Measurements from ENCODE around the gene TENM4. TPM values are rescaled to one million over a fixed set of nuclear protein-coding genes. Genes with fewer than 3 reads are reported as not detected.

Gene TENM4
- total and polyA plus RNA-seq, 4 donors, result 0.02 to 0.33 (median 0.14) TPM

GRCh38 chr11:79196950-79197349 is 243.9 kb downstream of the TENM4 start:
- Histone ChIP-seq H3K27me3 (ENCODE audit: control insufficient read depth in 4 of 4, insufficient read depth in 4 of 4, low read length in 3 of 4) (no peaks in the 10 kb centered on the region), H3K4me1 (ENCODE audit: control insufficient read depth in 4 of 4, insufficient read depth in 4 of 4, low read length in 3 of 4) (peaks cover 0 to 3% (median 0%) of the 10 kb centered on the region in 4 donors), H3K27ac (ENCODE audit: low read depth in 1 of 2, low read length in 2 of 2) (no peak overlapping the region), H3K36me3 (ENCODE audit: control insufficient read depth in 4 of 4, insufficient read depth in 3 of 4, low read depth in 1 of 4, low read length in 3 of 4) (no peaks in the 10 kb centered on the region), H3K9me3 (ENCODE audit: control insufficient read depth in 4 of 4, low read length in 3 of 4) (no peaks in the 10 kb centered on the region), H3K9ac (ENCODE audit: low read depth in 1 of 2, low read length in 2 of 2) (no peak overlapping the region), H3K4me3 (ENCODE audit: low read depth in 1 of 3, low read length in 3 of 3) (no peak overlapping the region)
- TF ChIP-seq MAX (IDR thresholded peaks at IDR 0.05), result no peak
- TF ChIP-seq NR2F2 (IDR thresholded peaks at IDR 0.05), result no peak
- 93% methylated on average over 4 of the region's 4 CpGs for WGBS
- no peak for DNase-seq (ENCODE audit: low spot score)

- 85% methylated on average over 4 of the region's 4 CpGs for WGBS
Observed at GRCh38 chr11:79195209-79195608, 245.6 kb downstream of the TENM4 start.

More at GRCh38 chr11:79195209-79195608, 245.6 kb downstream of the TENM4 start:
- no peak for DNase-seq (ENCODE audit: low spot score)
- H3K36me3 ChIP-seq (ENCODE audit: control insufficient read depth in 4 of 4, insufficient read depth in 3 of 4, low read depth in 1 of 4, low read length in 3 of 4), result no peaks in the 10 kb centered on the region
- H3K4me1 ChIP-seq (ENCODE audit: control insufficient read depth in 4 of 4, insufficient read depth in 4 of 4, low read length in 3 of 4), result peaks cover 0 to 3% (median 0%) of the 10 kb centered on the region in 4 donors
- no peak overlapping the region for H3K27ac ChIP-seq (ENCODE audit: low read depth in 1 of 2, low read length in 2 of 2)
- no peaks in the 10 kb centered on the region for H3K27me3 ChIP-seq (ENCODE audit: control insufficient read depth in 4 of 4, insufficient read depth in 4 of 4, low read length in 3 of 4)
- H3K9ac ChIP-seq (ENCODE audit: low read depth in 1 of 2, low read length in 2 of 2), result no peak overlapping the region
- H3K4me3 ChIP-seq (ENCODE audit: low read depth in 1 of 3, low read length in 3 of 3), result no peak overlapping the region
- H3K9me3 ChIP-seq (ENCODE audit: control insufficient read depth in 4 of 4, low read length in 3 of 4), result no peaks in the 10 kb centered on the region
- TF ChIP-seq REST (IDR thresholded peaks at IDR 0.05) (no peak), ATF3 (IDR thresholded peaks at IDR 0.05) (no peak), HNF4G (IDR thresholded peaks at IDR 0.05) (no peak), ZBTB33 (IDR thresholded peaks at IDR 0.05) (no peak), YY1 (IDR thresholded peaks at IDR 0.05) (no peak), SP1 (IDR thresholded peaks at IDR 0.05) (no peak), TAF1 (conservative IDR thresholded peaks at IDR 0.05) (no peak), EGR1 (IDR thresholded peaks at IDR 0.05; ENCODE audit: low read depth in 2 of 2) (no peak), JUND (IDR thresholded peaks at IDR 0.05) (no peak), RXRA (IDR thresholded peaks at IDR 0.05) (no peak), GABPA (IDR thresholded peaks at IDR 0.05 in 1 of 2, conservative IDR thresholded peaks at IDR 0.05 in 1 of 2) (no peak), FOXA1 (IDR thresholded peaks at IDR 0.05) (no peak), FOXA2 (IDR thresholded peaks at IDR 0.05) (no peak)
